Activated T-cell treated with anti-CD3 and anti-CD28 coated beads, Interleukin-2, amount 50 U/mL, for 4 hours (primary cell): ENCODE data around the gene STN1. TPM values are rescaled to one million over a fixed set of nuclear protein-coding genes. Genes with fewer than 3 reads are reported as not detected.

ENCODE experiments used
- ATAC-seq, 2 donors: fragments of 200-7000 bp; cut with Tn5 transposase; one replicate each; pipeline ENCODE4 v1.10.0; 2021
- DNase-seq: peaks from one replicate; pipeline ENCODE4 v3.0.0-alpha.2; 2020
- H3K27me3 Mint-ChIP-seq: one replicate; pipeline ENCODE4 v1.8.0; 2021; ENCODE audit warnings: low read depth, mixed read lengths
- H3K36me3 Mint-ChIP-seq: one replicate; pipeline ENCODE4 v1.8.0; 2022; ENCODE audit warnings: mixed read lengths; ENCODE audit not compliant: insufficient read depth
- H3K4me1 Mint-ChIP-seq: one replicate; pipeline ENCODE4 v1.8.0; 2021; ENCODE audit warnings: low read depth, mixed read lengths
- H3K4me3 Mint-ChIP-seq: one replicate; pipeline ENCODE4 v1.8.0; 2021; ENCODE audit warnings: mild to moderate bottlenecking, moderate library complexity, mixed read lengths
- H3K9me3 Mint-ChIP-seq: one replicate; pipeline ENCODE4 v1.8.0; 2021; ENCODE audit warnings: mixed read lengths
- total RNA-seq, 3 donors: library from RNA; stranded (reverse); gene quantifications; one replicate each; pipeline ENCODE4 v1.2.1, GENCODE V29; 2021

STN1 gene
- total RNA-seq, 3 donors from 2014 or later: 10.3 to 12.8 (median 10.4) TPM

GRCh38 chr10:103843854-103844570, 74.0 kb downstream of the STN1 start:
- no peak for DNase-seq
- H3K4me3 Mint-ChIP-seq: no peak overlapping the region
- peaks cover 25% of the 10 kb centered on the region for H3K4me1 Mint-ChIP-seq
- H3K9me3 Mint-ChIP-seq: no peaks in the 10 kb centered on the region
- no peaks in the 10 kb centered on the region for H3K36me3 Mint-ChIP-seq
- H3K27me3 Mint-ChIP-seq: peaks cover 4% of the 10 kb centered on the region
- no peak for ATAC-seq

DNA sequence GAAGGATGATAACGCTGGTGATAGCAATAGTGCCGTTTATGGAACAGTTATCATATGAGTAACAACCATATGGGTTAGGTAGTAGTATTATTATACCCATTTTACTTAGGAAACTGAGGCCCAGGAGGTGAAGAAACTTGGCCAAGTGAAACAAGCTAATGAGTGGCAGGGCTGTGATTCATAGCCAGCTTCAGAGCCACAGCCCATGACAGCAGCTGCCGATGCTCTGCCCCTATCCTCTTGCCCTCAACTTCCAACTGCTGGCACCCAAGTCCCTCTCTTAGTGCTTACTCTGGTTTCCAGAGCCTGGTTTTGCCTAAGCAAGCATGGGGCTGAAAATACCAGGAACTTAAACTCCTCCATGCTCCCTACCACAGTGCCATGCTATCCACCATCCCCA, 74.9 kb downstream of the STN1 start:
- H3K36me3 Mint-ChIP-seq: no peaks in the 10 kb centered on the region
- H3K4me1 Mint-ChIP-seq: peaks cover 22% of the 10 kb centered on the region
- DNase-seq: no peak
- no peaks in the 10 kb centered on the region for H3K9me3 Mint-ChIP-seq
- H3K27me3 Mint-ChIP-seq: no peaks in the 10 kb centered on the region
- no peak overlapping the region for H3K4me3 Mint-ChIP-seq
- ATAC-seq: no peak

GRCh38 chr10:103842605-103843004, 75.4 kb downstream of the STN1 start:
- Mint-ChIP-seq H3K9me3 (no peaks in the 10 kb centered on the region), H3K27me3 (no peaks in the 10 kb centered on the region), H3K36me3 (no peaks in the 10 kb centered on the region), H3K4me1 (peaks cover 22% of the 10 kb centered on the region), H3K4me3 (no peak overlapping the region)
- ATAC-seq: no peak
- no peak for DNase-seq

- no peak for DNase-seq
- ATAC-seq: no peak
- Mint-ChIP-seq H3K27me3 (no peaks in the 10 kb centered on the region), H3K36me3 (no peaks in the 10 kb centered on the region), H3K4me3 (no peak overlapping the region), H3K4me1 (peaks cover 17% of the 10 kb centered on the region), H3K9me3 (no peaks in the 10 kb centered on the region)
These were observed 76.5 kb downstream of the STN1 start for GRCh38 chr10:103841519-103841918.

- Mint-ChIP-seq H3K27me3 (no peaks in the 10 kb centered on the region), H3K36me3 (no peaks in the 10 kb centered on the region), H3K4me3 (no peak overlapping the region), H3K4me1 (peaks cover 9% of the 10 kb centered on the region), H3K9me3 (no peaks in the 10 kb centered on the region)
- no peak for DNase-seq
- ATAC-seq: no peak
These were observed 77.3 kb downstream of the STN1 start for GRCh38 chr10:103840740-103841070.

DNA sequence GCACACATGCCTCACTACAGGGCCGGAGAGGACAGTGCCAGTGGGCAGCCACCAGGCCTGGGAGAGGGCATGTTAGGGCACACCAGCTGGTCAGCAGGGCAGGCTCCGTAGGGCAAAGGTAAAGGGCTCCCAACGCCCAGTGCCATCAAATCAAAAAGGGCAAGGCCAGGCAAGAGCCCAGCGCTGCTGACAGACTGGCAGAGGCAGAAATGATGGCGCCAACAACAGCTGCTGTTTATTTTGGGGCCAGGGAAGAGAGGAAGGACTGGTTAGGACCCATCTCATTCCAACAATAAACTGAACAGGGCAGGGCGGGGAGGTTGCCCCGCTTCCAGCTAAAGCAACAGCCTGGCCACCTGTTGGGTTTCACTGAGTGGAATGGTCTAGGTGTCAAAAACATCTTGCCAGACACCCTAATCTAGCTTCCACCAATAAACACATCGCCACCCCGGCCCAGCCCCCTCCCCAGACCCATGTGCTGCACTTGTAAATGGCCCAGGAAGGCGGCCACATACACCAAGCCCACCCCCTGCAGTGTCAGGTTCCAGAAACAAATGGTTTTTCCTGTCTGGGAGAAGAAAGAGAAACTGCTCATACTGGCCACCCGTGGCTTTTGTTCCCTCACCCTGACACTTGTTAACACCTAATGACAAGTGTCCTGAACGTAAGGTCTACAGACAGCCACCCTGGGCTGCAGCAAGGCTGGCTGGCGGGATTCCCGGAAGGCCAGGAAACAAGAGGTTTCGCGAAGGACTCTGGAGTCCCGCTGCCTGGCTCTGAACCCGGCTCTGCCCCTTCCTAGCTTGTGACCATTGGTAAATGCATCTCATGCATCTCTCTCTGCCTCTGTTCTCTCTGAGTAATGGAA, 77.9 kb downstream of the STN1 start:
- no peak overlapping the region for H3K4me3 Mint-ChIP-seq
- ATAC-seq (no peak), DNase-seq (no peak)
- H3K9me3 Mint-ChIP-seq: no peaks in the 10 kb centered on the region
- H3K36me3 Mint-ChIP-seq: no peaks in the 10 kb centered on the region
- H3K4me1 Mint-ChIP-seq: peaks cover 5% of the 10 kb centered on the region
- H3K27me3 Mint-ChIP-seq: no peaks in the 10 kb centered on the region

DNA sequence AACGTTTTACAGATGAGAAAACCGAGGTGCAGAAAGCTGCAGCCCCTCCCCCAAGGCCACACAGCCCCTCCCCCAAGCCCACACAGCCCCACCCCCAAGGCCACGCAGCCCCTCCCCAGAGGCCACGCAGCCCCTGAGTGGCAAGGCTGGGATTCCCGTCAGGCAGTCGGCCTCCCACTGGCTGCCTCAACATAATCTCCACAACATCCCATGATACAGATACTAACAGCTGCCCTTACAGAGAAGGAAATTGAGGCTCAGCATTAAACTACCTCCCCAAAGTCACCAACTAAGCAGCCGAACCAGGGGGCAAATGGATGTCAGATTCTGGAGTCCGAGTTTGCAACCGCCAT, 78.5 kb downstream of the STN1 start:
- no peaks in the 10 kb centered on the region for H3K27me3 Mint-ChIP-seq

DNA sequence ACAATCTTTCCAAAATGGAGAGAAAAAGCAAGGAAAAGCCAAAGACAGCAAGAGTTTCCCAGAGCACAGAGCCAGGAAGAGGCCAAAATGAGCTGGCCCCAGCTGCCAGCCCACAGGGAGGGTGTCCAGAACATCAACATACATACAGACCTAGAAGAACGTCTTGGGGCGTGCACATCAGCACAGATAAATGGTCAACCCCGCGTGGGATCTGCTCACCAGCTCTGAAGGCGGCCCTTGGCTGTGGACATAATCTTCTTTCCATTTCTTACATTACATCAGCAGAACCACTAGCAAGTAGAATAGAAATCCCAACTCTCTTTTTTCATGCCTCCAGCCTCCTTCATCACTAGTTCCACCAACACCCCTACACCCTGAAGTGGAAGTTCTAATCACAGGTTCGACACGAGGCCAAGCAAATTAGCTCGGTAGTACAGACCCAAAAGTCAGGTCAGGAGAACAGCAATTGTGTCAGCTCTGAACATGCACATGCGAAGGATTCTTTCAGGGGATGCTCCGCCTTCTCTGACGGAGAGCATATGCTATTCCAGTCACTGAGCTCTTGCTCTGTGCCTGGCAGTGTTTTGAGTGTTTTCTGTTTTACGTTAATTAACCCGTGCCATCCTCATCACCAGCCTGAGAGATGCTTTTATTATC, 79.0 kb downstream of the STN1 start:
- H3K4me1 Mint-ChIP-seq: no peaks in the 10 kb centered on the region
- H3K9me3 Mint-ChIP-seq: no peaks in the 10 kb centered on the region
- ATAC-seq: no peak

More for the DNA sequence above, 78.5 kb downstream of the STN1 start:
- DNase-seq (no peak), ATAC-seq (no peak)
- no peaks in the 10 kb centered on the region for H3K9me3 Mint-ChIP-seq
- peaks cover 2% of the 10 kb centered on the region for H3K4me1 Mint-ChIP-seq
- no peaks in the 10 kb centered on the region for H3K36me3 Mint-ChIP-seq
- no peak overlapping the region for H3K4me3 Mint-ChIP-seq

DNA sequence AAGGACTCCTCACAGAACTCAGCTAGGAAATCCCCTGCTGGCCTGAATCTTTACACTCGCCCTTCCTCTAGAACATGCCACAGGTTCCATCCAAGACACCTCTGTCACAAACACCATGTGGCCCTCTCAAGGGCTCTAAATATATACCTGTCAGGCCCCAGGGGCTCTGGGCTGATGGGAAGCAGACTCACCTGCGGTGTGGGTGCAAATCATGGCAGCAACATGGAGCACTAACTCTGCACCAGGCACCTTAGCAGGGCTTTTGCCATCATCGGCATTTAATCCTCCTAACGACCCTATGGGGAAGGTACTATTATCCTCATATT, 80.0 kb downstream of the STN1 start:
- no peak for ATAC-seq
- H3K4me1 Mint-ChIP-seq: no peaks in the 10 kb centered on the region
- H3K9me3 Mint-ChIP-seq: no peaks in the 10 kb centered on the region
- H3K36me3 Mint-ChIP-seq: no peaks in the 10 kb centered on the region
- no peaks in the 10 kb centered on the region for H3K27me3 Mint-ChIP-seq
- H3K4me3 Mint-ChIP-seq: no peak overlapping the region
- DNase-seq: no peak

More for the DNA sequence above, 79.0 kb downstream of the STN1 start:
- no peaks in the 10 kb centered on the region for H3K27me3 Mint-ChIP-seq
- no peak overlapping the region for H3K4me3 Mint-ChIP-seq
- no peak for DNase-seq
- no peaks in the 10 kb centered on the region for H3K36me3 Mint-ChIP-seq

DNA sequence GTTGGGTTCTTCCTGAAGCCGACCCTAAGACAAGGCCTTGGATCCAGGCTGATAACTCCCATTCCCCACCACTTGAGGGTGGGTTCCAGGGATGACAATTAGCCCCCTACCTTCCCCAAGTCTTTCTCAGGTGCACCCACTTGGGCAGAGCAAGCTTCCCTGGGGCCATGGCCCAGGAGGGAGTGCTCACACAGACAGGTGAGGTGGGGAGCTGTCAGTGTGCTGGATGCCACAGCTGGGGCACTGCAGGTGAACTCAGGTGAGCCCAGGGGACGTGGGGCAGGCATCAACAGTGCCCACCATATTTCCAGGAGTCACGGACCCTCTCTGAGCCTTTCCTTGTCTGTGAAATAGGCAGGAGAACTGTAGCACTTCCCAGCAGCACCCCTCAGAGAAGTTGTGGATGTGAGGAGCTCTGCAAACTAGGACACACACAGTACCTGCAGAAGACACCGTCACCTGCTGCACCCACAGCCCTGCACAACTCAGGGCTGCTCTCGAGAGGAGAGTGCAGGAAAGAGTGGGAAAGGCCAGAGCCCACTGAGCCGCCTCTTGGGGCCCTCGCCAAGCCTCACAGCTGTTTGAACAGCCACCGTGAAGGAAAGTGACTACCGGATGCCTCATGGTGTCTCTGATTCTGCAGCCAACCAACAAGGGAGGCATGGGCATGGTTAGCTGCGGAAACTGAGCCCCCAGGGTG, 80.5 kb downstream of the STN1 start:
- no peaks in the 10 kb centered on the region for H3K27me3 Mint-ChIP-seq
- DNase-seq: no peak
- H3K4me3 Mint-ChIP-seq: no peak overlapping the region
- H3K4me1 Mint-ChIP-seq: no peaks in the 10 kb centered on the region
- H3K36me3 Mint-ChIP-seq: no peaks in the 10 kb centered on the region
- ATAC-seq: no peak
- H3K9me3 Mint-ChIP-seq: no peaks in the 10 kb centered on the region

GRCh38 chr10:103836861-103837260, 81.1 kb downstream of the STN1 start:
- Mint-ChIP-seq H3K4me1 (no peaks in the 10 kb centered on the region), H3K4me3 (no peak overlapping the region), H3K36me3 (no peaks in the 10 kb centered on the region), H3K9me3 (no peaks in the 10 kb centered on the region), H3K27me3 (no peaks in the 10 kb centered on the region)
- ATAC-seq (no peak), DNase-seq (no peak)

- Mint-ChIP-seq H3K9me3 (no peaks in the 10 kb centered on the region), H3K4me3 (no peak overlapping the region), H3K27me3 (no peaks in the 10 kb centered on the region), H3K4me1 (no peaks in the 10 kb centered on the region), H3K36me3 (no peaks in the 10 kb centered on the region)
- DNase-seq (no peak), ATAC-seq (no peak)
These were observed 81.7 kb downstream of the STN1 start for GRCh38 chr10:103836273-103836672.

- H3K27me3 Mint-ChIP-seq: no peaks in the 10 kb centered on the region
- ATAC-seq (no peak), DNase-seq (no peak)
- no peak overlapping the region for H3K4me3 Mint-ChIP-seq
- H3K4me1 Mint-ChIP-seq: no peaks in the 10 kb centered on the region
- H3K9me3 Mint-ChIP-seq: no peaks in the 10 kb centered on the region
- H3K36me3 Mint-ChIP-seq: no peaks in the 10 kb centered on the region
These were observed 82.6 kb downstream of the STN1 start for GRCh38 chr10:103835096-103836050.
